GM12878 (cell line): ENCODE measurements around the gene FADS3. TPM values are rescaled to one million over a fixed set of nuclear protein-coding genes. Genes with fewer than 3 reads are reported as not detected.

Experiments
- ATAC-seq: fragments of 200-7000 bp; cut with Tn5 transposase; 3 replicates; pipeline ENCODE4 v1.9.1; 2020; ENCODE audit warnings: mild to moderate bottlenecking, moderate library complexity
- BruUV-seq: library from RNA; stranded (reverse); fragments of 400-500 nt; replicated peaks from 2 replicates; lab custom pipeline; 2021; lab: Mats Ljungman, UMichigan
- CTCF ChIA-PET: fragments of 300-600 bp; sonication (Branson Sonifier 250); formaldehyde crosslinking; extraction: SDS; loops from one replicate; lab custom pipeline; 2021; ENCODE audit warnings: inconsistent platforms; lab: Yijun Ruan, JAX
- POLR2A ChIA-PET: fragments of 350-600 bp; formaldehyde crosslinking; extraction: SDS; loops from one replicate; lab custom pipeline; 2021; ENCODE audit warnings: inconsistent platforms; lab: Charles Lee
- RAD21 ChIA-PET: fragments of 300-600 bp; sonication (Branson Sonifier 250); formaldehyde crosslinking; loops from one replicate; lab custom pipeline; 2023; ENCODE audit warnings: antibody characterized with exemption; ENCODE audit not compliant: unreplicated experiment; lab: Charles Lee
- SMC1A ChIA-PET: fragments of 300-600 bp; sonication (Branson Sonifier 250); formaldehyde crosslinking; loops from one replicate; lab custom pipeline; 2023; ENCODE audit not compliant: unreplicated experiment, uncharacterized antibody; lab: Charles Lee
- DNase-seq: peaks from one replicate; pipeline ENCODE4 v3.0.0-alpha.2; 2011; ENCODE audit warnings: low read depth, low spot score
- FAIRE-seq: peaks from 3 replicates; lab custom pipeline; 2011; peaks lifted over from hg19 to GRCh38; lab: Jason Lieb, UNC
- H2AFZ ChIP-seq: 2 replicates; pipeline ENCODE4 v1.6.0; 2011; ENCODE audit warnings: low read depth, low read length, control low read depth; ENCODE audit not compliant: control insufficient read depth
- H3K27ac ChIP-seq: 2 replicates; pipeline ENCODE4 v1.5.1; 2011; ENCODE audit warnings: control low read depth; ENCODE audit not compliant: control insufficient read depth, insufficient read depth
- H3K27me3 ChIP-seq, 2 experiments: replicated peaks in 1 of 2; 2 replicates each; pipeline versions ENCODE4 v1.6.0 to v1.6.1; 2011; ENCODE audit warnings: low read length in 1 of 2; ENCODE audit not compliant: control insufficient read depth in 2 of 2, insufficient read depth in 2 of 2
- H3K36me3 ChIP-seq, 2 experiments: 2 replicates each; pipeline ENCODE4 v1.5.1; 2011; ENCODE audit warnings: low read length in 1 of 2; ENCODE audit not compliant: control insufficient read depth in 2 of 2, insufficient read depth in 2 of 2
- H3K4me1 ChIP-seq: 2 replicates; pipeline ENCODE4 v1.6.1; 2011; ENCODE audit warnings: mild to moderate bottlenecking, low read length, moderate library complexity, mixed read lengths; ENCODE audit not compliant: control insufficient read depth, insufficient read depth
- H3K4me2 ChIP-seq: 2 replicates; pipeline ENCODE4 v1.6.0; 2011; ENCODE audit warnings: control low read depth; ENCODE audit not compliant: control insufficient read depth, insufficient read depth
- H3K4me3 ChIP-seq: fragments of 200-600 bp; sonication (generic); 2 replicates; pipeline ENCODE4 v1.5.1; 2016
- H3K79me2 ChIP-seq: 2 replicates; pipeline ENCODE4 v1.6.0; 2011; ENCODE audit warnings: low read length; ENCODE audit not compliant: control insufficient read depth, insufficient read depth
- H3K9ac ChIP-seq: 2 replicates; pipeline ENCODE4 v1.8.0; 2011; ENCODE audit warnings: low read length, control low read depth, mixed read lengths; ENCODE audit not compliant: control insufficient read depth, insufficient read depth
- H3K9me3 ChIP-seq: replicated peaks from 3 replicates; pipeline ENCODE4 v1.5.1; 2011; ENCODE audit warnings: mild to moderate bottlenecking, low read length; ENCODE audit not compliant: control insufficient read depth, insufficient read depth
- H4K20me1 ChIP-seq: 2 replicates; pipeline ENCODE4 v1.6.0; 2011; ENCODE audit not compliant: control insufficient read depth, insufficient read depth
- ASH2L ChIP-seq: fragments of 300-600, 200-600 bp; sonication (generic); IDR thresholded peaks from 2 replicates; pipeline ENCODE4 v1.6.1; 2017; ENCODE audit warnings: low read depth, mild to moderate bottlenecking, borderline replicate concordance
- BCL11A ChIP-seq: IDR thresholded peaks from 2 replicates; pipeline ENCODE4 v1.6.1; 2011; ENCODE audit warnings: low read depth, low read length
- BHLHE40 ChIP-seq, 2 experiments: fragments of 450-650 bp in 1 of 2; IDR thresholded peaks; 2 replicates each; pipeline ENCODE4 v1.6.1; 2011 to 2017; ENCODE audit warnings: low read depth in 2 of 2, borderline replicate concordance in 1 of 2, improper control_type of control experiment in 1 of 2, low read length in 1 of 2, mild to moderate bottlenecking in 1 of 2
- CBFB ChIP-seq: IDR thresholded peaks from 2 replicates; pipeline ENCODE4 v1.6.1; 2016; ENCODE audit warnings: antibody characterized with exemption, low read depth
- CBX5 ChIP-seq: sonication (generic); IDR thresholded peaks from 2 replicates; pipeline ENCODE4 v1.6.1; 2016; ENCODE audit warnings: low read depth, moderate library complexity, mild to moderate bottlenecking, inconsistent platforms
- FOXK2 ChIP-seq: fragments of 450-650 bp; IDR thresholded peaks from 2 replicates; pipeline ENCODE4 v1.6.1; 2017; ENCODE audit warnings: mild to moderate bottlenecking, moderate library complexity
- GATAD2B ChIP-seq: fragments of 450-650 bp; conservative IDR thresholded peaks from 2 replicates; pipeline ENCODE4 v1.6.1; 2017; ENCODE audit warnings: low read depth, mild to moderate bottlenecking, moderate library complexity
- HCFC1 ChIP-seq: fragments of 150-350 bp; IDR thresholded peaks from 2 replicates; pipeline ENCODE4 v1.6.1; 2014; ENCODE audit warnings: low read length
- IKZF1 ChIP-seq: fragments of 450-650 bp; conservative IDR thresholded peaks from 2 replicates; pipeline ENCODE4 v1.6.1; 2017; ENCODE audit warnings: antibody characterized with exemption, mild to moderate bottlenecking
- IRF4 ChIP-seq: IDR thresholded peaks from 2 replicates; pipeline ENCODE4 v1.6.1; 2011; ENCODE audit warnings: low read depth, low read length
- MTA2 ChIP-seq: fragments of 450-650 bp; IDR thresholded peaks from 2 replicates; pipeline ENCODE4 v1.6.1; 2016; ENCODE audit warnings: low read depth, mild to moderate bottlenecking, moderate library complexity
- NBN ChIP-seq: fragments of 450-650 bp; IDR thresholded peaks from 2 replicates; pipeline ENCODE4 v1.6.1; 2016
- PAX8 ChIP-seq: fragments of 450-650 bp; IDR thresholded peaks from 2 replicates; pipeline ENCODE4 v1.6.1; 2017; ENCODE audit warnings: mild to moderate bottlenecking, moderate library complexity
- POU2F2 ChIP-seq: IDR thresholded peaks from 3 replicates; pipeline ENCODE4 v1.6.1; 2011; ENCODE audit warnings: low read depth, mild to moderate bottlenecking, low read length, borderline replicate concordance
- SMAD1 ChIP-seq: fragments of 450-650 bp; IDR thresholded peaks from 2 replicates; pipeline ENCODE4 v1.6.1; 2018; ENCODE audit warnings: mild to moderate bottlenecking, low read depth; ENCODE audit not compliant: partially characterized antibody
- SUPT20H ChIP-seq: IDR thresholded peaks from 2 replicates; pipeline ENCODE4 v1.6.1; 2011; ENCODE audit warnings: low read depth, mild to moderate bottlenecking, low read length, moderate library complexity, borderline replicate concordance; ENCODE audit not compliant: control insufficient read depth
- SUZ12 ChIP-seq: fragments of 200-600 bp; sonication (generic); IDR thresholded peaks from one replicate; pipeline ENCODE4 v1.6.1; 2018; ENCODE audit warnings: antibody characterized with exemption, mild to moderate bottlenecking; ENCODE audit not compliant: unreplicated experiment
- WGBS: methylation state at CpG from one replicate; pipeline ENCODE4 v1.1.6; 2016; ENCODE audit warnings: low lambda C conversion rate; ENCODE audit not compliant: insufficient replicate concordance, insufficient coverage; ENCODE audit errors: missing lambda C conversion rate; 5-methylcytosine and 5-hydroxymethylcytosine counted together
- in situ Hi-C: fragments of 300-500 bp; cut with MboI; formaldehyde crosslinking; loops from 9 replicates; pipeline ENCODE4 v1.14.3; 2018; ENCODE audit warnings: mixed read lengths
- intact Hi-C: fragments of 100-400 bp; cut with micrococcal nuclease; formaldehyde crosslinking; loops from one replicate; pipeline ENCODE4 v1.14.2; 2022; ENCODE audit not compliant: unreplicated experiment
- polyA plus RNA-seq, 11 experiments: library from polyadenylated mRNA; depleted of rRNA in 4 of 11; unstranded in 6 of 11; stranded (reverse) in 5 of 11; fragments of >200 nt; fragmentation: Nextera tagmentation in 4 of 11; fragmentation: Illumina TruSeq in 1 of 11; extraction: Ambion mirVana in 4 of 11; extraction: Trizol in 1 of 11; gene quantifications; 1 replicate in 1 of 11; 2 replicates in 10 of 11; pipeline versions ENCODE4 v1.2.1 to v1.2.3, GENCODE V29; 2011 to 2016; ENCODE audit warnings: inconsistent platforms in 2 of 11, missing spikeins in 2 of 11, low read depth in 1 of 11
- total RNA-seq, 4 experiments: library from RNA; depleted of rRNA in 3 of 4; stranded (reverse); fragments of >200 nt in 3 of 4; fragmentation: Illumina TruSeq in 1 of 4; extraction: Trizol in 1 of 4; gene quantifications; 2 replicates each; pipeline versions ENCODE4 v1.2.1 to v1.2.3, GENCODE V29; 2013 to 2021
- TF ChIP-seq, protein P1 (sequence below), 3 experiments: IDR thresholded peaks in 2 of 3; conservative IDR thresholded peaks in 1 of 3; 2 replicates each; pipeline ENCODE4 v1.5.1; 2011; ENCODE audit warnings: low read depth in 3 of 3, low read length in 3 of 3, mild to moderate bottlenecking in 3 of 3, control low read depth in 2 of 3, moderate library complexity in 2 of 3, inconsistent platforms in 1 of 3, mixed read lengths in 1 of 3; ENCODE audit not compliant: control insufficient read depth in 2 of 3, insufficient read depth in 1 of 3; ENCODE audit errors: extremely low read depth in 1 of 3
- TF ChIP-seq, protein P2 (sequence below): IDR thresholded peaks from 2 replicates; pipeline ENCODE4 v1.6.1; 2012; ENCODE audit warnings: mild to moderate bottlenecking, low read depth, low read length

FADS3 gene
- total and polyA plus RNA-seq, 10 of the 15 experiments (the other 5 are each of a cell fraction or from before 2014, with no cell fraction given): 0.23 to 8.1 (median 4.2) TPM

DNA sequence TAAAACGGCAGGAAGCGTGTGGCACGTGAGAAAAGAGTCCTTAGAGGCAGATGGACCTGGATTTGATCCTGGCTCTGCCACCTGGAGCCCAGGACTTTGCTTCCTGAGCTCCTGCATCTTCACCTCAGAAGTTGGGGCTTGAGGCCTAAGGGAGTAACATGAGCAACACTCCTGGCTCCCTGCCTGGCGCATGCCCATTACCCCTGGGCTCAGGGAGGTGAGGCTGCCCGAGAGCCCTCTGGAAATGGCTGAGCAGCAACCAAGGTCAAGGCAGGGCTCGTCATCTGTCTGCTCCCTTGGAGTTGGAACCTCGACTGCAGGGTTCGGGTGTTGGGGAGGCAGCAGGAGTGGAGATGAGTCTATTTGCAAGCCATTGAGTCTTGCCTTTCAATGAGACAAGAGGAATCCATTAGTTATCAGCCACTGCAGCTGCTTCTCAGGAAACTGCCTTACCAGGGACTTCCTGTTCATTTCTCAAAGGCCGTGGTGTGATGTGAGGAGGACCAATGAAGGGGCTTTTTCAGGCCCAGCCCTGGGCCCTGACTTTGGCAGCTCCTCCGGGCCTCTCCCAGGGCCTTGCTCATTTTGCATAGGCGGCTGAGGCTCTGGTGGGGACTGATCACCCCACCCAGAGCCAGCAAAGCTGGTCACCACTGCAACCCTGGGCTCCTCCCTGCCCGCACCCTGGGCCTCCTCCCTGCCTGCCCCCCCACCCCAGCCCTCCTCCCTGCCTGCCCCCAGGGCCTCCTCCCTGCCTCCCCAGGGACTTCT, 56.9 kb downstream of the FADS3 start:
- RAD21 ChIA-PET: interaction anchor here (0.7 to 2.4 kb wide), 11 partner anchors 15 to 274 kb away, joined by 3 to 15 read pairs (median 3); partner anchors contain the start of gene FEN1
- peaks cover 36% of the 10 kb centered on the region for H3K4me1 ChIP-seq
- no peak for TF ChIP-seq BCL11A
- TF ChIP-seq IKZF1: no peak; the same call in none of the 2 replicates
- TF ChIP-seq, protein P1, sequence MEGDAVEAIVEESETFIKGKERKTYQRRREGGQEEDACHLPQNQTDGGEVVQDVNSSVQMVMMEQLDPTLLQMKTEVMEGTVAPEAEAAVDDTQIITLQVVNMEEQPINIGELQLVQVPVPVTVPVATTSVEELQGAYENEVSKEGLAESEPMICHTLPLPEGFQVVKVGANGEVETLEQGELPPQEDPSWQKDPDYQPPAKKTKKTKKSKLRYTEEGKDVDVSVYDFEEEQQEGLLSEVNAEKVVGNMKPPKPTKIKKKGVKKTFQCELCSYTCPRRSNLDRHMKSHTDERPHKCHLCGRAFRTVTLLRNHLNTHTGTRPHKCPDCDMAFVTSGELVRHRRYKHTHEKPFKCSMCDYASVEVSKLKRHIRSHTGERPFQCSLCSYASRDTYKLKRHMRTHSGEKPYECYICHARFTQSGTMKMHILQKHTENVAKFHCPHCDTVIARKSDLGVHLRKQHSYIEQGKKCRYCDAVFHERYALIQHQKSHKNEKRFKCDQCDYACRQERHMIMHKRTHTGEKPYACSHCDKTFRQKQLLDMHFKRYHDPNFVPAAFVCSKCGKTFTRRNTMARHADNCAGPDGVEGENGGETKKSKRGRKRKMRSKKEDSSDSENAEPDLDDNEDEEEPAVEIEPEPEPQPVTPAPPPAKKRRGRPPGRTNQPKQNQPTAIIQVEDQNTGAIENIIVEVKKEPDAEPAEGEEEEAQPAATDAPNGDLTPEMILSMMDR (IDR thresholded peaks at IDR 0.05 in 2 of 3, conservative IDR thresholded peaks at IDR 0.05 in 1 of 3; ENCODE audit: control insufficient read depth in 2 of 3, extremely low read depth in 1 of 3, insufficient read depth in 1 of 3, low read depth in 3 of 3, low read length in 3 of 3): no peak
- TF ChIP-seq BHLHE40 (IDR thresholded peaks at IDR 0.05; ENCODE audit: borderline replicate concordance in 1 of 2, low read depth in 2 of 2, low read length in 1 of 2): no peak
- no peak for TF ChIP-seq ASH2L
- TF ChIP-seq IRF4: no peak
- TF ChIP-seq MTA2: no peak; the same call in 1 of the 2 replicates
- peak; percentile 64; the same call in 1 of the 3 replicates for TF ChIP-seq POU2F2
- TF ChIP-seq NBN: no peak
- TF ChIP-seq SMAD1: no peak
- no peak for TF ChIP-seq SUPT20H
- TF ChIP-seq PAX8: no peak
- 0 out of 2 replicates have a peak, but pooled peaks have one; percentile 35 for TF ChIP-seq CBFB
- TF ChIP-seq SUZ12: no peak
- TF ChIP-seq GATAD2B: no peak
- TF ChIP-seq, protein P2, sequence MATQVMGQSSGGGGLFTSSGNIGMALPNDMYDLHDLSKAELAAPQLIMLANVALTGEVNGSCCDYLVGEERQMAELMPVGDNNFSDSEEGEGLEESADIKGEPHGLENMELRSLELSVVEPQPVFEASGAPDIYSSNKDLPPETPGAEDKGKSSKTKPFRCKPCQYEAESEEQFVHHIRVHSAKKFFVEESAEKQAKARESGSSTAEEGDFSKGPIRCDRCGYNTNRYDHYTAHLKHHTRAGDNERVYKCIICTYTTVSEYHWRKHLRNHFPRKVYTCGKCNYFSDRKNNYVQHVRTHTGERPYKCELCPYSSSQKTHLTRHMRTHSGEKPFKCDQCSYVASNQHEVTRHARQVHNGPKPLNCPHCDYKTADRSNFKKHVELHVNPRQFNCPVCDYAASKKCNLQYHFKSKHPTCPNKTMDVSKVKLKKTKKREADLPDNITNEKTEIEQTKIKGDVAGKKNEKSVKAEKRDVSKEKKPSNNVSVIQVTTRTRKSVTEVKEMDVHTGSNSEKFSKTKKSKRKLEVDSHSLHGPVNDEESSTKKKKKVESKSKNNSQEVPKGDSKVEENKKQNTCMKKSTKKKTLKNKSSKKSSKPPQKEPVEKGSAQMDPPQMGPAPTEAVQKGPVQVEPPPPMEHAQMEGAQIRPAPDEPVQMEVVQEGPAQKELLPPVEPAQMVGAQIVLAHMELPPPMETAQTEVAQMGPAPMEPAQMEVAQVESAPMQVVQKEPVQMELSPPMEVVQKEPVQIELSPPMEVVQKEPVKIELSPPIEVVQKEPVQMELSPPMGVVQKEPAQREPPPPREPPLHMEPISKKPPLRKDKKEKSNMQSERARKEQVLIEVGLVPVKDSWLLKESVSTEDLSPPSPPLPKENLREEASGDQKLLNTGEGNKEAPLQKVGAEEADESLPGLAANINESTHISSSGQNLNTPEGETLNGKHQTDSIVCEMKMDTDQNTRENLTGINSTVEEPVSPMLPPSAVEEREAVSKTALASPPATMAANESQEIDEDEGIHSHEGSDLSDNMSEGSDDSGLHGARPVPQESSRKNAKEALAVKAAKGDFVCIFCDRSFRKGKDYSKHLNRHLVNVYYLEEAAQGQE: no peak
- no peak for TF ChIP-seq HCFC1
- no peak for TF ChIP-seq FOXK2
- no peak for TF ChIP-seq CBX5

More for the DNA sequence above, 56.9 kb downstream of the FADS3 start:
- 44% methylated on average over 11 of the region's 12 CpGs for WGBS
- Histone ChIP-seq H3K4me2 (peak overlapping the region; percentile 87), H2AFZ (peak overlapping the region; percentile 49), H4K20me1 (no peaks in the 10 kb centered on the region), H3K9me3 (no peaks in the 10 kb centered on the region), H3K27ac (peak overlapping the region; percentile 95), H3K9ac (peak overlapping the region; percentile 73), H3K79me2 (peaks cover 76% of the 10 kb centered on the region), H3K36me3 (peaks cover 11 to 18% of the 10 kb centered on the region in 2 experiments), H3K4me3 (peak overlapping the region; percentile 40), H3K27me3 (no peaks in the 10 kb centered on the region)
- ChIA-PET CTCF (interaction anchor here (0.7 to 2.4 kb wide), 10 partner anchors 16 to 274 kb away, joined by 3 to 23 read pairs (median 5); partner anchors contain the start of genes FADS1 and FEN1), POLR2A (interaction anchor here (0.7 to 4.8 kb wide), 11 partner anchors 14 to 278 kb away, joined by 3 to 76 read pairs (median 4); partner anchors contain the start of genes FADS1, FEN1 and TMEM258), SMC1A (interaction anchor here (0.7 to 2.3 kb wide), 7 partner anchors 14 to 87 kb away, joined by 3 to 18 read pairs (median 3); no protein-coding TSS in a partner anchor)
- in situ Hi-C loops: no loop called here
- DNase-seq: peak; percentile 87
- BruUV-seq: TSS peak; percentile 99
- intact Hi-C loops: loop anchor here (2.0 kb wide), 1 partner anchor 42 kb away; the partner anchor contains the start of genes FEN1 and TMEM258
- ATAC-seq: peak; percentile 97
- peak; percentile 95 for FAIRE-seq
